Endothelial cell of umbilical vein (primary cell): Measurements from ENCODE around the gene EGF. TPM values are rescaled to one million over a fixed set of nuclear protein-coding genes. Genes with fewer than 3 reads are reported as not detected.

Experiments
- BruUV-seq: library from RNA; stranded (reverse); fragments of 400-500 nt; replicated peaks from 2 replicates; lab custom pipeline; 2021; lab: Mats Ljungman, UMichigan
- CTCF ChIA-PET: fragments of 300-600, 350-600 bp; sonication (Branson Sonifier 250); formaldehyde crosslinking; loops from one replicate; lab custom pipeline; 2021; ENCODE audit warnings: antibody characterized with exemption, inconsistent platforms; lab: Charles Lee
- POLR2A ChIA-PET: fragments of 300-600, 350-600 bp; sonication (Branson Sonifier 250); formaldehyde crosslinking; loops from one replicate; lab custom pipeline; 2021; ENCODE audit warnings: antibody characterized with exemption, inconsistent platforms; lab: Charles Lee
- DNase-seq: peaks from one replicate; pipeline ENCODE4 v3.0.0-alpha.2; 2011; ENCODE audit warnings: low read depth, low spot score
- FAIRE-seq: peaks from 2 replicates; lab custom pipeline; 2011; peaks lifted over from hg19 to GRCh38; lab: Jason Lieb, UNC
- H2AFZ ChIP-seq: 2 replicates; pipeline ENCODE4 v1.6.0; 2012; ENCODE audit warnings: low read depth, low read length, control low read depth, inconsistent platforms
- H3K27ac ChIP-seq: 2 replicates; pipeline ENCODE4 v1.5.1; 2011; ENCODE audit warnings: low read depth, mild to moderate bottlenecking, control low read depth, low read length, moderate library complexity; ENCODE audit not compliant: insufficient read depth
- H3K27me3 ChIP-seq, 2 experiments: 2 replicates each; pipeline versions ENCODE4 v1.6.0 to v1.6.1; 2011; ENCODE audit warnings: low read length in 2 of 2, mixed read lengths in 1 of 2; ENCODE audit not compliant: control insufficient read depth in 2 of 2, insufficient read depth in 2 of 2
- H3K36me3 ChIP-seq, 2 experiments: 2 replicates in 1 of 2; 3 replicates in 1 of 2; pipeline ENCODE4 v1.5.1; 2011; ENCODE audit warnings: low read length in 2 of 2, mild to moderate bottlenecking in 1 of 2, moderate library complexity in 1 of 2; ENCODE audit not compliant: control insufficient read depth in 2 of 2, insufficient read depth in 2 of 2; ENCODE audit errors: extremely low read depth in 1 of 2
- H3K4me1 ChIP-seq: 3 replicates; pipeline ENCODE4 v1.5.1; 2011; ENCODE audit warnings: mild to moderate bottlenecking, low read length; ENCODE audit not compliant: control insufficient read depth, insufficient read depth; ENCODE audit errors: extremely low read depth
- H3K4me2 ChIP-seq: 2 replicates; pipeline ENCODE4 v1.6.1; 2011; ENCODE audit warnings: low read length, control low read depth, mixed read lengths; ENCODE audit not compliant: insufficient read depth
- H3K4me3 ChIP-seq, 3 experiments: fragments of 200-600 bp in 1 of 3; sonication (generic), shearing (Covaris generic) in 1 of 3; replicated peaks in 1 of 3; 2 replicates each; pipeline ENCODE4 v1.5.1; 2011 to 2016; ENCODE audit warnings: control low read depth in 3 of 3, low read length in 3 of 3, mild to moderate bottlenecking in 2 of 3, inconsistent platforms in 1 of 3, low read depth in 1 of 3, moderate library complexity in 1 of 3; ENCODE audit not compliant: insufficient read depth in 1 of 3
- H3K79me2 ChIP-seq: 2 replicates; pipeline ENCODE4 v1.6.0; 2012; ENCODE audit warnings: low read length, inconsistent platforms; ENCODE audit not compliant: control insufficient read depth, insufficient read depth
- H3K9ac ChIP-seq: replicated peaks from 2 replicates; pipeline ENCODE3; 2011; ENCODE audit warnings: low read length, control low read depth; ENCODE audit not compliant: insufficient read depth; ENCODE audit errors: extremely low read depth
- H3K9me1 ChIP-seq: replicated peaks from 3 replicates; pipeline ENCODE4 v1.6.0; 2011; ENCODE audit warnings: mild to moderate bottlenecking, low read length; ENCODE audit not compliant: control insufficient read depth, insufficient read depth; ENCODE audit errors: extremely low read depth
- H3K9me3 ChIP-seq: replicated peaks from 2 replicates; pipeline ENCODE4 v1.5.1; 2012; ENCODE audit warnings: low read length, inconsistent platforms; ENCODE audit not compliant: control insufficient read depth, insufficient read depth
- H4K20me1 ChIP-seq: replicated peaks from 2 replicates; pipeline ENCODE3; 2011; ENCODE audit warnings: mild to moderate bottlenecking, low read length; ENCODE audit not compliant: control insufficient read depth, insufficient read depth; ENCODE audit errors: extremely low read depth
- MYC ChIP-seq: IDR thresholded peaks from one replicate; pipeline ENCODE4 v1.6.1; 2011; ENCODE audit warnings: mild to moderate bottlenecking, low read depth, low read length
- POLR2A ChIP-seq: IDR thresholded peaks from 2 replicates; pipeline ENCODE4 v1.6.1; 2012; ENCODE audit warnings: low read depth, mild to moderate bottlenecking, control low read depth, low read length
- dilution Hi-C: fragments of 300-500 bp; cut with MboI; formaldehyde crosslinking; loops from one replicate; pipeline ENCODE4 v1.15.0; 2019; ENCODE audit warnings: low sequenced_read_pairs; ENCODE audit not compliant: extremely low pct_ligation_motif_present
- intact Hi-C: fragments of 100-400 bp; cut with micrococcal nuclease; formaldehyde crosslinking; loops from one replicate; pipeline ENCODE4 v1.10.0; 2022
- polyA plus RNA-seq, 4 experiments: library from polyadenylated mRNA; depleted of rRNA in 3 of 4; stranded (reverse) in 3 of 4; unstranded in 1 of 4; fragments of >200 nt; gene quantifications; 2 replicates each; pipeline versions ENCODE4 v1.2.1 to v1.2.3, GENCODE V29; 2011 to 2012; ENCODE audit warnings: missing spikeins in 1 of 4
- total RNA-seq: library from RNA; stranded (reverse); gene quantifications from 2 replicates; pipeline ENCODE4 v1.2.3, GENCODE V29; 2021
- TF ChIP-seq, protein P1 (sequence below), 2 donors: IDR thresholded peaks; 1 replicate in 1 of 2; 2 replicates in 1 of 2; pipeline ENCODE4 v1.5.1; 2011; ENCODE audit warnings: low read length in 2 of 2, mild to moderate bottlenecking in 2 of 2, moderate library complexity in 2 of 2, control low read depth in 1 of 2, inconsistent platforms in 1 of 2, low read depth in 1 of 2; ENCODE audit not compliant: insufficient read depth in 1 of 2; ENCODE audit errors: extremely low read depth in 1 of 2

Gene EGF
- total and polyA plus RNA-seq, 2 donors (not counting 3 experiments of a cell fraction or from before 2014, with no cell fraction given), result not detected

- FAIRE-seq (peak; percentile 18), DNase-seq (peak; percentile 51)
- Histone ChIP-seq H3K4me3 (no peak overlapping the region), H3K4me1 (no peaks in the 10 kb centered on the region), H3K79me2 (no peaks in the 10 kb centered on the region), H3K9me3 (no peaks in the 10 kb centered on the region), H3K27ac (no peak overlapping the region), H3K9ac (no peak overlapping the region), H3K4me2 (no peak overlapping the region), H2AFZ (no peak overlapping the region), H3K36me3 (no peaks in the 10 kb centered on the region), H4K20me1 (no peaks in the 10 kb centered on the region), H3K27me3 (peaks cover 17 to 20% of the 10 kb centered on the region in 2 experiments), H3K9me1 (no peaks in the 10 kb centered on the region)
- ChIA-PET POLR2A (no interaction called here), CTCF (interaction anchor here (0.6 to 3.3 kb wide), 19 partner anchors 9 to 1288 kb away, joined by 3 to 23 read pairs (median 4); partner anchors contain the start of genes CASP6, CFI, RRH and SEC24B)
- intact Hi-C loops (loop anchor here (1.0 to 10.0 kb wide), 5 partner anchors 152 to 556 kb away; partner anchors contain the start of gene CASP6), dilution Hi-C loops (no loop called here)
- TF ChIP-seq POLR2A, result no peak
- TF ChIP-seq, protein P1, sequence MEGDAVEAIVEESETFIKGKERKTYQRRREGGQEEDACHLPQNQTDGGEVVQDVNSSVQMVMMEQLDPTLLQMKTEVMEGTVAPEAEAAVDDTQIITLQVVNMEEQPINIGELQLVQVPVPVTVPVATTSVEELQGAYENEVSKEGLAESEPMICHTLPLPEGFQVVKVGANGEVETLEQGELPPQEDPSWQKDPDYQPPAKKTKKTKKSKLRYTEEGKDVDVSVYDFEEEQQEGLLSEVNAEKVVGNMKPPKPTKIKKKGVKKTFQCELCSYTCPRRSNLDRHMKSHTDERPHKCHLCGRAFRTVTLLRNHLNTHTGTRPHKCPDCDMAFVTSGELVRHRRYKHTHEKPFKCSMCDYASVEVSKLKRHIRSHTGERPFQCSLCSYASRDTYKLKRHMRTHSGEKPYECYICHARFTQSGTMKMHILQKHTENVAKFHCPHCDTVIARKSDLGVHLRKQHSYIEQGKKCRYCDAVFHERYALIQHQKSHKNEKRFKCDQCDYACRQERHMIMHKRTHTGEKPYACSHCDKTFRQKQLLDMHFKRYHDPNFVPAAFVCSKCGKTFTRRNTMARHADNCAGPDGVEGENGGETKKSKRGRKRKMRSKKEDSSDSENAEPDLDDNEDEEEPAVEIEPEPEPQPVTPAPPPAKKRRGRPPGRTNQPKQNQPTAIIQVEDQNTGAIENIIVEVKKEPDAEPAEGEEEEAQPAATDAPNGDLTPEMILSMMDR (IDR thresholded peaks at IDR 0.05; ENCODE audit: extremely low read depth in 1 of 2, insufficient read depth in 1 of 2, low read depth in 1 of 2, low read length in 2 of 2), result peak; percentile 34 to 43
- no peak for TF ChIP-seq MYC
- BruUV-seq, result no TSS peak
These were observed 65.3 kb downstream of the EGF start for GRCh38 chr4:109977854-109978501.
